ENCODE measurements around the gene FAH.
A peak's percentile ranks its signal among the peaks of the same experiment; 100 is the strongest.

Gene FAH

GRCh38 chr15:80141916-80142598, 10.7 kb upstream of the FAH start:
- no peak overlapping the region for H3K4me3 ChIP-seq (ENCODE audit: low read depth, low read length)
- no peak for TF ChIP-seq CTCF (IDR thresholded peaks at IDR 0.05; ENCODE audit: insufficient read depth, low read depth, low read length, missing control alignments)
- DNase-seq (ENCODE audit: low read depth) = no peak

DNA sequence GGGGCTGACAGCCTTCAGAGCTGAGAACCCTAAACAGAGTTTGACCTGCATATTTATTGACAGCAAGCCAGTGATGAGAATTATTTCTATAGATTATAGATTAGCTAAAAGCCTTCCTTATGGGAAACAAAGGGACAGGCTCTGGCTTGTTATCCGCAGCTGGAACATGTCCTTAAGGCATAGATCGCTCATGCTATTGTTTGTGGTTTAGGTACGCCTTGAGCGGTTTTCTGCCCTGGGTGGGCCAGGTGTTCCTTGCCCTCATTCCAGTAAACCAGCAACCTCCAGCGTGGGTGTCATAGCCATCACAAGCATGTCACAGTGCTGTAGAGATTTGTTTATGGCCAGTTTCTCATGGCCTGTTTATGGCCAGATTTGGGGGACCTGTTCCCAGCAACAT, 10.2 kb upstream of the FAH start:
- no peak for DNase-seq (ENCODE audit: low read depth)
- no peak overlapping the region for H3K4me3 ChIP-seq (ENCODE audit: low read depth, low read length)
- no peak for TF ChIP-seq CTCF (IDR thresholded peaks at IDR 0.05; ENCODE audit: insufficient read depth, low read depth, low read length, missing control alignments)

- DNase-seq (ENCODE audit: low read depth) = no peak
- H3K4me3 ChIP-seq (ENCODE audit: low read depth, low read length) = no peak overlapping the region
- TF ChIP-seq CTCF (IDR thresholded peaks at IDR 0.05; ENCODE audit: insufficient read depth, low read depth, low read length, missing control alignments) = no peak
These were observed 1.7 kb upstream of the FAH start for GRCh38 chr15:80151148-80151547.

DNA sequence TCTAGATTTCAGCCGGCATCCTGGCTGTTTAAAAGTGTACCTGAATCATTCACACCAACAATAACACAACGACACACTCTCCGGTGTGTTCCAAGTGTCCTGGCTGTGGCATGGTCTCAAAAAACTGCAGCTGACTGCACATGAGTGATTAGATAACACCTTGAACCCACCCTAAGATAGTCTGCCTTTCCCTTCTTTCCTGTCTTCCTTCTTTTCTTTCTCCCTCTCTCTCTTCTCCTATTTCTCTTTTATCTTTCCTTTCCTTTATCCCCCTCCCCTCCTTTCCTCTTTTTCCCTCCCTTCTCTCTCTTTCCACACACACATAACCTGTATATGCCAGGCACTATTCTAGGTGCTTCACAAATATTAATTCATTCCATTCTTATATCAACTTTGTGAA, 1.2 kb upstream of the FAH start:
- no peak for DNase-seq (ENCODE audit: low read depth)
- no peak overlapping the region for H3K4me3 ChIP-seq (ENCODE audit: low read depth, low read length)
- no peak for TF ChIP-seq CTCF (IDR thresholded peaks at IDR 0.05; ENCODE audit: insufficient read depth, low read depth, low read length, missing control alignments)

DNA sequence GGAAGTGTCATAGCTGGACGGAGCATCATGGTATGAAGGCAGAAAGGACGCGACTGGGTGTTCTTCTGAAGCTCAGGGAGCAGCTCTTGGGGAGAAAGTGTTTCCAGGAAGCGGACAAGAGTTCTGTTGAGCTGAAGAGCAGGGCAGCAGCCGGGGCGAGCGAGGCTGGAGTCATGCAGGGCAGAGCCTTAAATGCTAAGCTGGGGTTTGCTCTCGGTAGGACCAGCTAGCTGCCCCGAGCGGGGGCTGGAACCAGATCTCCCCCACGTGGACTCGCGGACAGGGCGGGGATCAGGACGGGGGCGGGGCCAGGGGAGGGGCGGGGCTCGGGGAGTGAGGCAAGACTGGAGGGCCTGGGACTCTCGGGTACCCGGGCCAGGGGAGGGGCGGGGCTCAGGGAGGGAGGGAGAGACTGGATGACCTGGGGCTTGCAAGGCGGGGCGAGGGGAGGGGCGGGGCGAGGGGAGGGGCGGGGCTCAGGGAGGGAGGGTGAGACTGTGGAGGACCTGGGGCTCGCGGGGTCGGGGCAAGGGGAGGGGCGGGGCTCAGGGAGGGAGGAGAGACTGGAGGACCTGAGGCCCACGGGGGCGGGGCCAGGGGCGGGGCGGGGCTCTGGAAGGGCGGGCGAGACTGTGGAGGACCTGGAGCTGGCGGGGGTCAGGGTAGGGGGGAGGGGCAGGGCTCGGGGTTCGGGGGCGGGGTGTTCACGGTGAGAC, 461 bp upstream of the FAH start:
- TF ChIP-seq CTCF (IDR thresholded peaks at IDR 0.05; ENCODE audit: insufficient read depth, low read depth, low read length, missing control alignments) = no peak
- H3K4me3 ChIP-seq (ENCODE audit: low read depth, low read length) = peak overlapping the region; percentile 80
- peak; percentile 98 for DNase-seq (ENCODE audit: low read depth)

DNA sequence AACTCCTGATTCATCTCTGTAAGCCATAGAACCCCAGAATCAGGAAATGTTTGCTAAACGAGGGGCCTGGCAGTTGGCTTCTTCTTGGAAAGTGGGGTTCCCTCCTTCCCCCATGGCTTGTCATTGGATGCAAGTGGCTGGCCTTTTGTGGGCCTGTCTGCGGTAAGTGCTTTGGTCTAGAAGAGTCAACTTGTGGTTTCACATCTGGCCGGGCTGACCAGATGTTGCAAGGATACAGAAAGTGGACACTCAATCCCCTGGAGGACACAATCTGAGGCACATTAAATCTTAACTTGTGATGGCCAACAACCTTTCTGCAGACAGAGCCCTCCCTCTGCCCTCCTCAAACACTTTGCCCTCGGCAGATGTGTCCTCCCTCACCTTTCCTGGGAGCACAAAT, 1.1 kb downstream of the FAH start:
- TF ChIP-seq CTCF (IDR thresholded peaks at IDR 0.05; ENCODE audit: insufficient read depth, low read depth, low read length, missing control alignments) = no peak
- peak overlapping the region; percentile 80 for H3K4me3 ChIP-seq (ENCODE audit: low read depth, low read length)

More for the DNA sequence above, 1.1 kb downstream of the FAH start:
- DNase-seq (ENCODE audit: low read depth) = no peak

Measured in GM12865 (cell line).